HG02852 (cell line): ENCODE results near the gene PRKAB2.
A peak's percentile ranks its signal among the peaks of the same experiment; 100 is the strongest.
"Not testable (repeated sequence)": the region's sequence is repeated elsewhere in the genome, so short reads cannot be mapped to it uniquely, and the experiment has no call there.

Experiments
- ATAC-seq: cut with Tn5 transposase; IDR thresholded peaks from one replicate; pipeline ENCODE4 v1.9.1; 2021; ENCODE audit warnings: mild to moderate bottlenecking, moderate library complexity; ENCODE audit not compliant: unreplicated experiment

Gene PRKAB2

GRCh38 chr1:147111381-147112130 lies 60.7 kb downstream of the PRKAB2 start:
- ATAC-seq, result no peak

GRCh38 chr1:147110872-147111271 lies 61.4 kb downstream of the PRKAB2 start:
- no peak for ATAC-seq

- ATAC-seq, result no peak
Measured at GRCh38 chr1:147110434-147110833, 61.8 kb downstream of the PRKAB2 start.

GRCh38 chr1:147109762-147110161 lies 62.5 kb downstream of the PRKAB2 start:
- no peak for ATAC-seq

- peak; percentile 75 for ATAC-seq
Measured at GRCh38 chr1:147109041-147109440, 63.2 kb downstream of the PRKAB2 start.

- not testable (repeated sequence) for ATAC-seq
Measured at GRCh38 chr1:147106407-147106881, 65.8 kb downstream of the PRKAB2 start.

GRCh38 chr1:147105909-147106308 lies 66.4 kb downstream of the PRKAB2 start:
- no peak for ATAC-seq
